ENCODE results near the gene LINGO3. TPM values are rescaled to one million over a fixed set of nuclear protein-coding genes. Genes with fewer than 3 reads are reported as not detected.

The LINGO3 gene
- total RNA-seq, 2 donors from 2014 or later, result 0.58 TPM; not detected in 1

GRCh38 chr19:2338055-2338615 is 30.2 kb upstream of the LINGO3 start:
- H3K9me3 ChIP-seq, result no peaks in the 10 kb centered on the region
- no peak for DNase-seq
- H3K27me3 ChIP-seq, result no peaks in the 10 kb centered on the region
- H3K36me3 ChIP-seq, result no peaks in the 10 kb centered on the region
- no peak overlapping the region for H3K27ac ChIP-seq
- H3K4me1 ChIP-seq, result peaks cover 7% of the 10 kb centered on the region
- intact Hi-C loops (cut with DNase I), result no loop called here
- no peak overlapping the region for H3K4me3 ChIP-seq
- H3K9ac ChIP-seq (ENCODE audit: low read depth in 2 of 2, low read length in 2 of 2), result no peak overlapping the region
- no peak for TF ChIP-seq CTCF (IDR thresholded peaks at IDR 0.05)

GRCh38 chr19:2337329-2337707 is 29.4 kb upstream of the LINGO3 start:
- Histone ChIP-seq H3K4me1 (peaks cover 11% of the 10 kb centered on the region), H3K9me3 (no peaks in the 10 kb centered on the region), H3K9ac (ENCODE audit: low read depth in 2 of 2, low read length in 2 of 2) (no peak overlapping the region), H3K27ac (no peak overlapping the region), H3K27me3 (no peaks in the 10 kb centered on the region), H3K36me3 (no peaks in the 10 kb centered on the region), H3K4me3 (no peak overlapping the region)
- no peak for DNase-seq
- TF ChIP-seq CTCF (IDR thresholded peaks at IDR 0.05), result no peak
- intact Hi-C loops (cut with DNase I), result no loop called here

- H3K4me1 ChIP-seq, result peaks cover 15% of the 10 kb centered on the region
These were observed 28.8 kb upstream of the LINGO3 start for GRCh38 chr19:2336528-2337328.

GRCh38 chr19:2335848-2336247 is 27.9 kb upstream of the LINGO3 start:
- Histone ChIP-seq H3K36me3 (no peaks in the 10 kb centered on the region), H3K27ac (no peak overlapping the region), H3K9ac (ENCODE audit: low read depth in 2 of 2, low read length in 2 of 2) (no peak overlapping the region), H3K4me3 (no peak overlapping the region), H3K27me3 (no peaks in the 10 kb centered on the region), H3K4me1 (peaks cover 23% of the 10 kb centered on the region), H3K9me3 (no peaks in the 10 kb centered on the region)
- no peak for DNase-seq
- no peak for TF ChIP-seq CTCF (IDR thresholded peaks at IDR 0.05)
- intact Hi-C loops (cut with DNase I), result no loop called here

More at GRCh38 chr19:2336528-2337328, 28.8 kb upstream of the LINGO3 start:
- no peak overlapping the region for H3K4me3 ChIP-seq
- TF ChIP-seq CTCF (IDR thresholded peaks at IDR 0.05), result no peak
- no peak for DNase-seq
- no peak overlapping the region for H3K9ac ChIP-seq (ENCODE audit: low read depth in 2 of 2, low read length in 2 of 2)
- no peaks in the 10 kb centered on the region for H3K36me3 ChIP-seq
- H3K9me3 ChIP-seq, result no peaks in the 10 kb centered on the region
- intact Hi-C loops (cut with DNase I), result no loop called here
- H3K27ac ChIP-seq, result no peak overlapping the region
- H3K27me3 ChIP-seq, result no peaks in the 10 kb centered on the region

- TF ChIP-seq CTCF (IDR thresholded peaks at IDR 0.05), result no peak
- Histone ChIP-seq H3K27ac (no peak overlapping the region), H3K4me3 (no peak overlapping the region), H3K36me3 (no peaks in the 10 kb centered on the region), H3K27me3 (no peaks in the 10 kb centered on the region), H3K9ac (ENCODE audit: low read depth in 2 of 2, low read length in 2 of 2) (no peak overlapping the region), H3K4me1 (peaks cover 24% of the 10 kb centered on the region), H3K9me3 (no peaks in the 10 kb centered on the region)
- DNase-seq, result no peak
- intact Hi-C loops (cut with DNase I), result loop anchor here (5.0 kb wide), 1 partner anchor 57 kb away; no protein-coding TSS in a partner anchor
These were observed 27.3 kb upstream of the LINGO3 start for GRCh38 chr19:2334986-2335846.

All from colonic mucosa (tissue), 4 donors.